Smooth muscle cell of the brain vasculature (primary cell): Measurements from ENCODE around the gene PTGR2.
"Not testable (repeated sequence)": the region's sequence is repeated elsewhere in the genome, so short reads cannot be mapped to it uniquely, and the experiment has no call there.

Experiments
- DNase-seq: peaks from one replicate; pipeline ENCODE4 v3.0.0-alpha.2; 2012; ENCODE audit warnings: low read depth, low spot score

Gene PTGR2

GRCh38 chr14:73851567-73852382, at the start of gene PTGR2:
Gene PTGR2, plus strand, starts transcription at chr14:73851831. Its CDS starts 7,032 bp downstream, at chr14:73858863.
- DNase-seq: peak; percentile 91

- no peak for DNase-seq
Observed at GRCh38 chr14:73802431-73803188, 49.0 kb upstream of the PTGR2 start.

GRCh38 chr14:73804636-73805035, 47.0 kb upstream of the PTGR2 start:
- no peak for DNase-seq

GRCh38 chr14:73807457-73807856, 44.2 kb upstream of the PTGR2 start:
- DNase-seq: no peak

GRCh38 chr14:73809391-73809790, 42.2 kb upstream of the PTGR2 start:
- DNase-seq: no peak

GRCh38 chr14:73810478-73811163, 41.0 kb upstream of the PTGR2 start:
- DNase-seq: no peak

- no peak for DNase-seq
Observed at GRCh38 chr14:73811164-73811503, 40.5 kb upstream of the PTGR2 start.

GRCh38 chr14:73814153-73814552, 37.5 kb upstream of the PTGR2 start:
- DNase-seq: no peak

GRCh38 chr14:73815849-73816248, 35.8 kb upstream of the PTGR2 start:
- DNase-seq: no peak

- DNase-seq: no peak
Observed at GRCh38 chr14:73816393-73816816, 35.2 kb upstream of the PTGR2 start.

- DNase-seq: no peak
Observed at GRCh38 chr14:73817020-73817655, 34.5 kb upstream of the PTGR2 start.

GRCh38 chr14:73818821-73819220, 32.8 kb upstream of the PTGR2 start:
- no peak for DNase-seq

GRCh38 chr14:73820631-73821030, 31.0 kb upstream of the PTGR2 start:
- DNase-seq: no peak

- no peak for DNase-seq
Observed at GRCh38 chr14:73823339-73823885, 28.2 kb upstream of the PTGR2 start.

GRCh38 chr14:73824127-73824526, 27.5 kb upstream of the PTGR2 start:
- DNase-seq: no peak

GRCh38 chr14:73824536-73824935, 27.1 kb upstream of the PTGR2 start:
- no peak for DNase-seq

- DNase-seq: peak; percentile 69
Observed at GRCh38 chr14:73825551-73826188, 26.0 kb upstream of the PTGR2 start.

- DNase-seq: not testable (repeated sequence)
Observed at GRCh38 chr14:73827190-73827589, 24.4 kb upstream of the PTGR2 start.

- no peak for DNase-seq
Observed at GRCh38 chr14:73829071-73829470, 22.6 kb upstream of the PTGR2 start.

- DNase-seq: no peak
Observed at GRCh38 chr14:73829526-73830431, 21.9 kb upstream of the PTGR2 start.
